Astrocyte (in vitro differentiated cells and primary cell): ENCODE results near the gene SLC16A9.

ENCODE experiments used
- CTCF ChIP-seq: IDR thresholded peaks from 2 replicates; pipeline ENCODE4 v1.5.1; 2011; ENCODE audit warnings: low read depth, mild to moderate bottlenecking, inconsistent platforms, low read length, moderate library complexity; ENCODE audit not compliant: insufficient read depth
- EZH2 ChIP-seq: IDR thresholded peaks from 2 replicates; pipeline ENCODE4 v1.6.1; 2012; ENCODE audit warnings: mild to moderate bottlenecking, low read length, inconsistent platforms; ENCODE audit not compliant: insufficient read depth

- TF ChIP-seq CTCF = no peak
- TF ChIP-seq EZH2 = no peak
Observed at GRCh38 chr10:59706851-59707797, 2.5 kb downstream of the SLC16A9 start.
